Measurements from ENCODE around the gene NCAM2. TPM values are rescaled to one million over a fixed set of nuclear protein-coding genes. Genes with fewer than 3 reads are reported as not detected.

NCAM2 gene
- total and polyA plus RNA-seq, 2 of the 8 experiments (the other 6 are each of a cell fraction or from before 2014, with no cell fraction given), result 0.14 to 1.1 TPM

- TF ChIP-seq JUND (IDR thresholded peaks at IDR 0.05; ENCODE audit: low read length), result no peak
- no peak for TF ChIP-seq NANOG (IDR thresholded peaks at IDR 0.05; ENCODE audit: insufficient read depth, low read depth, low read length, poor library complexity, severe bottlenecking)
Observed at GRCh38 chr21:21074305-21074704, 76.1 kb downstream of the NCAM2 start (continued).
